Uterus (tissue), 4 donors: ENCODE data around the gene KIAA1586. TPM values are rescaled to one million over a fixed set of nuclear protein-coding genes. Genes with fewer than 3 reads are reported as not detected.
"Not testable (repeated sequence)": the region's sequence is repeated elsewhere in the genome, so short reads cannot be mapped to it uniquely, and the experiment has no call there.

ENCODE experiments used
- DNase-seq, 2 donors: peaks; one replicate each; pipeline ENCODE4 v3.0.0-alpha.2; 2019 to 2020
- H3K27ac ChIP-seq, 2 donors: fragments of 200-600 bp; sonication (generic); 1 replicate in 1 of 2; 2 replicates in 1 of 2; pipeline ENCODE4 v1.5.1; 2016 to 2018
- H3K27me3 ChIP-seq, 2 donors: fragments of 200-600 bp; sonication (generic); one replicate each; pipeline ENCODE4 v1.5.1; 2018 to 2019; ENCODE audit warnings: control low read depth in 1 of 2
- H3K36me3 ChIP-seq, 2 donors: fragments of 200-600 bp; sonication (generic); one replicate each; pipeline ENCODE4 v1.5.1; 2019; ENCODE audit warnings: control low read depth in 1 of 2
- H3K4me1 ChIP-seq, 2 donors: fragments of 200-600 bp; sonication (generic); one replicate each; pipeline ENCODE4 v1.5.1; 2018 to 2019; ENCODE audit warnings: control low read depth in 1 of 2
- H3K4me3 ChIP-seq, 2 donors: fragments of 200-600 bp; sonication (generic); 1 replicate in 1 of 2; 2 replicates in 1 of 2; pipeline ENCODE4 v1.5.1; 2018 to 2019; ENCODE audit warnings: mild to moderate bottlenecking in 1 of 2
- H3K9me3 ChIP-seq, 2 donors: fragments of 200-600 bp; sonication (generic); one replicate each; pipeline ENCODE4 v1.5.1; 2019; ENCODE audit warnings: control low read depth in 1 of 2
- POLR2A ChIP-seq, 2 donors: fragments of 450-650 bp; IDR thresholded peaks; one replicate each; pipeline ENCODE4 v1.6.1; 2016; ENCODE audit warnings: antibody characterized with exemption in 2 of 2, mild to moderate bottlenecking in 1 of 2, moderate library complexity in 1 of 2
- intact Hi-C: fragments of 100-400 bp; cut with DNase I; formaldehyde crosslinking; loops from one replicate; pipeline ENCODE4 v1.15.1; 2023; ENCODE audit warnings: low total_unique reads
- total RNA-seq, 4 donors: library from RNA; depleted of rRNA in 3 of 4; stranded (reverse); fragments of >200 nt in 3 of 4; gene quantifications; one replicate each; pipeline versions ENCODE4 v1.1.0 to v1.2.4, GENCODE V29; 2014 to 2023
- TF ChIP-seq, protein P1 (sequence below), 4 experiments: fragments of 200-600 bp in 2 of 4; fragments of 450-650 bp in 2 of 4; sonication (generic) in 2 of 4; IDR thresholded peaks; one replicate each; pipeline ENCODE4 v1.5.1; 2016 to 2019; ENCODE audit warnings: antibody characterized with exemption in 4 of 4, mild to moderate bottlenecking in 2 of 4, moderate library complexity in 1 of 4
- donor health status: DM: yes; HTN: yes; CAD: no.

Gene KIAA1586
- total RNA-seq, 4 donors from 2014 or later: 18.5 to 60.3 (median 28.9) TPM

DNA sequence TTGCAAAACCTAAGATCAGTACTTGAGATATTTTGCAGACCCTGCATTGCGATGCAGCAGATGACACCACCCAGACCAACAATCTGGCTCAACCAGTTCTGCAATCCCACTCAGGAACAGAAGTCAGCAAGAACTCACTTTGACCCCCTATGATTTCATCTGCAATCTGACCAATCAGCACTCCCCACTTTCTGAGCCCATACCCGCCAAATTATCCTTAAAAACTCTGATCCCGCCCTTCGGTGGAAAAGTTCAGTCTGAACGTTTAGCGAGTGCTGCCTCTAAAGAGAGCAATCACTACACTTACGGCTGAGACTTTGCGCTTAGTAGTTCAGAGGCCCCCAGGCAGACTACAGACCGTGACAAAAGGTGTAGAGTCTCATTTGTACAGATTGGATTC is 17.3 kb upstream of the KIAA1586 start:
- no peaks in the 10 kb centered on the region for H3K9me3 ChIP-seq
- no peak for DNase-seq
- TF ChIP-seq, protein P1, sequence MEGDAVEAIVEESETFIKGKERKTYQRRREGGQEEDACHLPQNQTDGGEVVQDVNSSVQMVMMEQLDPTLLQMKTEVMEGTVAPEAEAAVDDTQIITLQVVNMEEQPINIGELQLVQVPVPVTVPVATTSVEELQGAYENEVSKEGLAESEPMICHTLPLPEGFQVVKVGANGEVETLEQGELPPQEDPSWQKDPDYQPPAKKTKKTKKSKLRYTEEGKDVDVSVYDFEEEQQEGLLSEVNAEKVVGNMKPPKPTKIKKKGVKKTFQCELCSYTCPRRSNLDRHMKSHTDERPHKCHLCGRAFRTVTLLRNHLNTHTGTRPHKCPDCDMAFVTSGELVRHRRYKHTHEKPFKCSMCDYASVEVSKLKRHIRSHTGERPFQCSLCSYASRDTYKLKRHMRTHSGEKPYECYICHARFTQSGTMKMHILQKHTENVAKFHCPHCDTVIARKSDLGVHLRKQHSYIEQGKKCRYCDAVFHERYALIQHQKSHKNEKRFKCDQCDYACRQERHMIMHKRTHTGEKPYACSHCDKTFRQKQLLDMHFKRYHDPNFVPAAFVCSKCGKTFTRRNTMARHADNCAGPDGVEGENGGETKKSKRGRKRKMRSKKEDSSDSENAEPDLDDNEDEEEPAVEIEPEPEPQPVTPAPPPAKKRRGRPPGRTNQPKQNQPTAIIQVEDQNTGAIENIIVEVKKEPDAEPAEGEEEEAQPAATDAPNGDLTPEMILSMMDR (IDR thresholded peaks at IDR 0.05): no peak
- TF ChIP-seq POLR2A (IDR thresholded peaks at IDR 0.05): no peak
- no peaks in the 10 kb centered on the region for H3K27me3 ChIP-seq
- H3K27ac ChIP-seq: no peak overlapping the region
- no peaks in the 10 kb centered on the region for H3K4me1 ChIP-seq
- intact Hi-C loops: no loop called here
- no peak overlapping the region for H3K4me3 ChIP-seq
- H3K36me3 ChIP-seq: no peaks in the 10 kb centered on the region

DNA sequence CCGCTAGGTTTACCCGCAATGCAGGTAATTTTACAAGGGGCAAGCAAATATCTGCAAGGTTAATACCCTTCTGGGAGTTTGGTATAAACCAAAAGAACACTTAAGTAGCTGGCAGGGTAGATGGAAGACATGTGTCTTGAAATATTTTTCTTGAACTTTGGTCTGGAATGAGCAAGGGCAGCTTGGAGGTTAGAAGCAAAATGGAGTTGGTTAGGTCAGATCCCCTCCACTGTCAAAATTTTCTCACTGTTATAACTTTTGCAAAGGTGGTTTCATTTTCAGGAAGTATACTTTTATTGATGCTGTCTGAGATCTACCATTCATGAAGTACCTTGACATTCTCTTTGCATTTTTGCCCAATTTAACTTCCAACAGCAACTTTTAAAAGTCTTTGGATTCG is 13.3 kb upstream of the KIAA1586 start:
- intact Hi-C loops: no loop called here

DNA sequence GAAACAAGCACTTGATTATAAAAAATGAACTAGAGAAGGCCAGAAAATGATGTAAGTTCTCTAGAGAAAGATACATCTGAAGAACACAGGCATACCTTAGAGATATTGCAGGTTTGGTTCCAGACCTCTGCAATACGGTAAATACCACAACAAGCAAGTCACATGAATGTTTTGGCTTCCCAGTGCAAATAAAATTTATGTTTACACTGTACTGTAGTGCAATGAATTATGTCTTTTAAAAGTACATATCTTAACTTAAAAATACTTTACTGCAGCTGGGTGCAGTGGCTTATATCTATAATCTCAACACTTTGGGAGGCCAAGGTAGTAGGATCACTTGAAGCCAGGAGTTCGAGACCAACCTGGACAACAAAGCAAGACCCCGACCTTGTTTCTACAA is 10.9 kb upstream of the KIAA1586 start:
- H3K4me3 ChIP-seq: no peak overlapping the region
- no peak overlapping the region for H3K27ac ChIP-seq
- H3K4me1 ChIP-seq: no peaks in the 10 kb centered on the region
- intact Hi-C loops: no loop called here
- H3K27me3 ChIP-seq: no peaks in the 10 kb centered on the region
- TF ChIP-seq, protein P1 (IDR thresholded peaks at IDR 0.05): no peak
- DNase-seq: no peak
- no peaks in the 10 kb centered on the region for H3K36me3 ChIP-seq
- no peaks in the 10 kb centered on the region for H3K9me3 ChIP-seq

More for the DNA sequence above, 13.3 kb upstream of the KIAA1586 start:
- H3K4me3 ChIP-seq: no peak overlapping the region
- H3K9me3 ChIP-seq: no peaks in the 10 kb centered on the region
- H3K36me3 ChIP-seq: no peaks in the 10 kb centered on the region
- H3K27me3 ChIP-seq: no peaks in the 10 kb centered on the region
- TF ChIP-seq, protein P1 (IDR thresholded peaks at IDR 0.05): no peak
- no peak for TF ChIP-seq POLR2A (IDR thresholded peaks at IDR 0.05)
- DNase-seq: no peak
- no peaks in the 10 kb centered on the region for H3K4me1 ChIP-seq
- no peak overlapping the region for H3K27ac ChIP-seq

DNA sequence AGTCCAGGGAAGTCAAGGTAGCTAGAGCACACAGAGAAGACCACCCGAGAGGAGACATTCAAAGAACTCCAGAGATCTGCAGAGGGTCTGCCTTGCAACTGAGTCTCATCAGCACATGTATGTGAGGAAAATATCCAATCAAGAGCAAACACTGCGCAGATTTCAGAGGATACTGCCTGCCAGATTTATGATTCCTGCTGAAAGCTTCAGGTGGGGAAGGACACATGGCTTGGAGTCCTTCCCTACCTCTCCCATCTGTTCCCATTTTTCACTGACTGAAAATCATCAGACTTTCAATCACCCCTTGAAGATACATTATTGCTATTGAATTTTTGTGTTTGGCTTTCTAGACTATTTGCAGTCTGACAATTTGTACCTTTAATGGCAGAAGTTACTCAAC is 7.6 kb upstream of the KIAA1586 start:
- intact Hi-C loops: no loop called here
- Histone ChIP-seq H3K27ac (no peak overlapping the region), H3K36me3 (no peaks in the 10 kb centered on the region), H3K4me1 (no peaks in the 10 kb centered on the region), H3K9me3 (no peaks in the 10 kb centered on the region), H3K27me3 (no peaks in the 10 kb centered on the region), H3K4me3 (no peak overlapping the region)
- DNase-seq: no peak
- TF ChIP-seq, protein P1 (IDR thresholded peaks at IDR 0.05): no peak
- TF ChIP-seq POLR2A (IDR thresholded peaks at IDR 0.05): no peak

DNA sequence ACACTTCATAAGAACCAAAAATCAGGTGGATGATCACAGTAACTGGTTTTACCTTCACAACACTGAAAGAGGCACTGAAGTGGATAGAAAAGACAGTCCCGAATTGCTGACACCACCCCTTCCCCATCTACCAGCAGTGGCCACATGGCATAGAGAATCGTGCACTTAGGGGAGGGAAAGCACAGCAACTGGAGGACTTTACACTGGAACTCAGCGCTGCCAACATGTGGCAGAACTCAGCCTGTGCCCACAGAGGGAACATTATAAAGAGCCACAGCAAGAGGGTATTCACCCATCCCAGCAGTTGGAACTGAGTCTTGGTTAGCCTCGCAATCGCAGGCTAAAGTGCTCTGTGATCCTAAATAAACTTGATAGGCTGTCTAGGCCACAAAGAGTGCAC is 6.5 kb upstream of the KIAA1586 start:
- TF ChIP-seq, protein P1 (IDR thresholded peaks at IDR 0.05): no peak
- Histone ChIP-seq H3K27ac (no peak overlapping the region), H3K36me3 (no peaks in the 10 kb centered on the region), H3K27me3 (no peaks in the 10 kb centered on the region), H3K9me3 (no peaks in the 10 kb centered on the region), H3K4me3 (no peak overlapping the region), H3K4me1 (no peaks in the 10 kb centered on the region)
- no peak for DNase-seq
- intact Hi-C loops: no loop called here

DNA sequence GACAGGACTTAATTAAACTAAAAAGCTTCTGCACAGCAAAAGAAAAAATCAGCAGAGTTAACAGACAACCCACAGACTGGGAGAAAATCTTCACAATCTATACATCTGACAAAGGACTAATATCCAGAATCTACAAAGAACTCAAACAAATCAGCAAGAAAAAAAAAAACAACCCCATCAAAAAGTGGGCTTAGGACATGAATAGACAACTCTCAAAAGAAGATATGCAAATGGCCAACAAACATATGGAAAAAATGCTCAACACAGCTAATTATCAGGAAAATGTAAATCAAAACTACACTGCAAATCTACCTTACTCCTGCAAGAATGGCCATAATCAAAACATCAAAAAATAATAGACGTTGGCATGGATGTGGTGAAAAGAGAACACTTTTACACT is 2.4 kb upstream of the KIAA1586 start:
- H3K27ac ChIP-seq, H3K9me3 ChIP-seq, H3K4me1 ChIP-seq, H3K36me3 ChIP-seq, H3K27me3 ChIP-seq, DNase-seq, intact Hi-C loops, H3K4me3 ChIP-seq: not testable (repeated sequence)
